A673 (cell line): Measurements from ENCODE around the gene PCK1. TPM values are rescaled to one million over a fixed set of nuclear protein-coding genes. Genes with fewer than 3 reads are reported as not detected.

Source experiments
- BruUV-seq: library from RNA; stranded (reverse); fragments of 400-500 nt; replicated peaks from 2 replicates; lab custom pipeline; 2021; lab: Mats Ljungman, UMichigan
- CTCF ChIA-PET: fragments of 300-600 bp; sonication (Branson Sonifier 250); formaldehyde crosslinking; loops from one replicate; lab custom pipeline; 2022; ENCODE audit warnings: antibody characterized with exemption; lab: Charles Lee
- POLR2A ChIA-PET: fragments of 300-600 bp; sonication (Branson Sonifier 250); formaldehyde crosslinking; loops from one replicate; lab custom pipeline; 2022; ENCODE audit warnings: antibody characterized with exemption; ENCODE audit not compliant: low non-redundant PET; lab: Charles Lee
- DNase-seq: peaks from one replicate; pipeline ENCODE4 v3.0.0-alpha.2; 2015; ENCODE audit warnings: low spot score
- H3K27ac ChIP-seq: fragments of 200-600 bp; sonication (generic); 2 replicates; pipeline ENCODE4 v1.5.1; 2016; ENCODE audit warnings: mixed run types, low read depth, mild to moderate bottlenecking, mixed read lengths, antibody characterized with exemption, low read length; ENCODE audit not compliant: poor library complexity, severe bottlenecking
- H3K27me3 ChIP-seq: fragments of 200-600 bp; sonication (generic); replicated peaks from 2 replicates; pipeline ENCODE4 v1.6.1; 2017; ENCODE audit warnings: mixed run types, low read depth, mild to moderate bottlenecking, mixed read lengths, antibody characterized with exemption, low read length; ENCODE audit not compliant: insufficient read depth, poor library complexity
- H3K36me3 ChIP-seq: fragments of 200-600 bp; sonication (generic); 2 replicates; pipeline ENCODE4 v1.6.1; 2016; ENCODE audit warnings: mixed run types, mild to moderate bottlenecking, mixed read lengths, antibody characterized with exemption, low read length; ENCODE audit not compliant: insufficient read depth, poor library complexity, severe bottlenecking
- H3K4me1 ChIP-seq: fragments of 200-600 bp; sonication (generic); 2 replicates; pipeline ENCODE4 v1.6.1; 2017; ENCODE audit warnings: mixed run types, mild to moderate bottlenecking, mixed read lengths, antibody characterized with exemption, low read length; ENCODE audit not compliant: insufficient read depth, poor library complexity, severe bottlenecking
- H3K4me3 ChIP-seq: fragments of 200-600 bp; sonication (generic); 2 replicates; pipeline ENCODE4 v1.5.1; 2016; ENCODE audit warnings: low read depth, mixed run types, mild to moderate bottlenecking, mixed read lengths, low read length; ENCODE audit not compliant: poor library complexity, severe bottlenecking
- H3K9me3 ChIP-seq: fragments of 200-600 bp; sonication (generic); 2 replicates; pipeline ENCODE4 v1.6.1; 2016; ENCODE audit warnings: mixed run types, low read depth, mild to moderate bottlenecking, mixed read lengths, antibody characterized with exemption, low read length; ENCODE audit not compliant: poor library complexity, severe bottlenecking
- EZH2 ChIP-seq: fragments of 200-600 bp; sonication (generic); IDR thresholded peaks from 2 replicates; pipeline ENCODE4 v1.6.1; 2017; ENCODE audit warnings: borderline replicate concordance, low read depth, mild to moderate bottlenecking, mixed read lengths, antibody characterized with exemption, low read length; ENCODE audit not compliant: poor library complexity, severe bottlenecking
- intact Hi-C: fragments of 100-400 bp; cut with micrococcal nuclease; formaldehyde crosslinking; loops from one replicate; pipeline ENCODE4 v1.10.0; 2022; ENCODE audit not compliant: unreplicated experiment
- total RNA-seq: library from RNA; stranded (reverse); gene quantifications from 2 replicates; pipeline ENCODE4 v1.2.3, GENCODE V29; 2021
- TF ChIP-seq, protein P1 (sequence below): fragments of 300-800, 200-600 bp; sonication (generic); conservative IDR thresholded peaks from 2 replicates; pipeline ENCODE4 v1.5.1; 2017; ENCODE audit warnings: low read depth, mild to moderate bottlenecking, antibody characterized with exemption, low read length, moderate library complexity, mixed read lengths

PCK1 gene
- total RNA-seq, 1 experiment from 2014 or later: not detected

DNA sequence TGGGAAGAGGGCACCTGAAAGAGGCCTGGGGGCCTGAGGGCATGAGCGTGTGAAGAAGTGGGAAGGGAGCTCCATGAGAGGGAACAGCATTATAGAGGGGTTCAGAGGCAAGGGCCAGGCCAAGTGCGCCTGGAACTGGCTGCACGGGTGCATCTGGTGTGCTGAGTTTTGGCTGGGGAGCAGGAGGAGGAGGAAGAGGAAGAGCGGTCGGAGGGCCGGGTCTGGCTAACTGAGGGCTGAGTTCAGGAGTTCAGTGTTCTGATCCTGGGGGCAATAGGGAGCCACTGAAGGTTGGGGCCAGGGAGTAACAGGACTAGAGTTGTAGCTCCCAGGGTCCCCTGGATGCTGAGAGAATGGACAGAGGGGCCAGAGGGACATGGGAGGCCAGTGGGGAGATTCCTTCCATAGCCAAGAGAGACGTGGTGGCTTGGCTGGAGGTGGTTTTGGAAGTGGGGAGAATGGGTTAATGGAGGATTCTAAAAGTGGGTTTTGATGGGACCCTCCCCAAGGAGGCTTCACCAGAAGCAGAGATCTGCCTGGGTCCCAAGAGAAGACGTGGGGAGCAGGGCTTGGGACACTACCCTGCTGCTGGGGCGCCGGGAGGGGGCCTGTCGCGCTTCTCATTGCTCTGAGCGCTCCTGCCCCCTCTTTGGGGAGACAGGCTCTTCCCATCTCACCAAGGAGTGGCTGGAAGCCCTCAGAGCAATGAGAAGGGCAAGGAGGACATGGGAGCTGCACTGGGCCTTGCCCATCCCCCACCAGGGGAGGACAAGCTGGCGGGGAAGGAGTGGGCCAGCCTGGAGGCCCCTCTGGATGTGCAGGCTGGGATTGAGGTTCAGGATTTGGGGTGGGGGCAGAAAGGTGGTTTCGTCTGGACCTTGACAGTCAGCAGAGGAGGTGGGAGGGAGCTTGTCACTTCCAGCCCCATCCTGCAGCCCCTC is 30.6 kb downstream of the PCK1 start:
- H3K36me3 ChIP-seq: no peaks in the 10 kb centered on the region
- no peak overlapping the region for H3K4me3 ChIP-seq
- no peaks in the 10 kb centered on the region for H3K4me1 ChIP-seq
- peaks cover 4% of the 10 kb centered on the region for H3K9me3 ChIP-seq
- no TSS peak for BruUV-seq
- no peaks in the 10 kb centered on the region for H3K27me3 ChIP-seq
- no peak for DNase-seq
- CTCF ChIA-PET: no interaction called here
- intact Hi-C loops: loop anchor here (5.0 kb wide), 1 partner anchor 209 kb away; no protein-coding TSS in a partner anchor
- POLR2A ChIA-PET: no interaction called here
- H3K27ac ChIP-seq: no peak overlapping the region
- TF ChIP-seq, protein P1, sequence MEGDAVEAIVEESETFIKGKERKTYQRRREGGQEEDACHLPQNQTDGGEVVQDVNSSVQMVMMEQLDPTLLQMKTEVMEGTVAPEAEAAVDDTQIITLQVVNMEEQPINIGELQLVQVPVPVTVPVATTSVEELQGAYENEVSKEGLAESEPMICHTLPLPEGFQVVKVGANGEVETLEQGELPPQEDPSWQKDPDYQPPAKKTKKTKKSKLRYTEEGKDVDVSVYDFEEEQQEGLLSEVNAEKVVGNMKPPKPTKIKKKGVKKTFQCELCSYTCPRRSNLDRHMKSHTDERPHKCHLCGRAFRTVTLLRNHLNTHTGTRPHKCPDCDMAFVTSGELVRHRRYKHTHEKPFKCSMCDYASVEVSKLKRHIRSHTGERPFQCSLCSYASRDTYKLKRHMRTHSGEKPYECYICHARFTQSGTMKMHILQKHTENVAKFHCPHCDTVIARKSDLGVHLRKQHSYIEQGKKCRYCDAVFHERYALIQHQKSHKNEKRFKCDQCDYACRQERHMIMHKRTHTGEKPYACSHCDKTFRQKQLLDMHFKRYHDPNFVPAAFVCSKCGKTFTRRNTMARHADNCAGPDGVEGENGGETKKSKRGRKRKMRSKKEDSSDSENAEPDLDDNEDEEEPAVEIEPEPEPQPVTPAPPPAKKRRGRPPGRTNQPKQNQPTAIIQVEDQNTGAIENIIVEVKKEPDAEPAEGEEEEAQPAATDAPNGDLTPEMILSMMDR: no peak
- TF ChIP-seq EZH2: no peak

DNA sequence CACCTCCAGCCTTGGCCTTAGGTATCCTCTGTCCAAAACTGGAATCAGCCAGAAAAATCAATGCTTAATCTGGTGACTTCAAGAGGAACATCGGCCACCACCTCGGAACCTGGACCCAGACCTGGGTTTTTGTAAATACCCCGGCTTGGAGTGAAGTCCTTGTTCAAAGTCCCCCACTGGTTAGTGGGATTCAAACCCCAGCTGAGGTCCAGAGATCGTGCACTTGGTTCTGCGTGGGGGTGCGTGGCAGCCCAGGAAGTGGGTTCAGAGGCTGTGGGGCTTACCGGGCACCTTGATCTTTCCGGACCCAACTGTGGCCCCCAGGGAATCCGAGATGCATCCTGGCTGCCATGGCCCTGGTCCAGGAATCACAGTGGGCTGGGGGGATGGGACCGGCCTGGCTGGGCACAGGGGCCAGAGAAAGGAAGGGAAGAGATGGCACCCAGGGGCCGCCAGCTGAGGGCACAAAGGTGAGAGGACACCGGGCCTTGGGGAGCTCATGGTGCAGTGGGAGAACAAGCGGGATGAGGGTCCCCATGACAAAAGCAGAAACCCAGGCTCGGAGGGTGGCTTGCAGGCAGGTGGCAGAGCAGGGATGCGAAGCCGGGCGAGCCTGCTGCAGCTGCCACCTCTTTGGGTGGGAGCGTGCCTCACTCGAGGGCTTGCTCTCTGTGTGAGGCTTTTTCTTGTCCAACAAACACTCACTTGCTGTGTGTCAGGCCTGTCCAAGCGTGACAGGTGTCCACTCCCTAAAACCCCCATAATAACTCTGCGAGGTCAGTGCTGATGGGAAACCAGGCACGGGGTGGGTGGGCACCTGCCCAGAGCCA is 31.6 kb downstream of the PCK1 start:
- CTCF ChIA-PET: interaction anchor here (0.7 kb wide), 1 partner anchor 79 kb away, joined by 3 read pairs; no protein-coding TSS in a partner anchor

More for the DNA sequence above, 31.6 kb downstream of the PCK1 start:
- no peak overlapping the region for H3K4me3 ChIP-seq
- BruUV-seq: no TSS peak
- peaks cover 4% of the 10 kb centered on the region for H3K9me3 ChIP-seq
- H3K4me1 ChIP-seq: no peaks in the 10 kb centered on the region
- no peaks in the 10 kb centered on the region for H3K36me3 ChIP-seq
- TF ChIP-seq, protein P1: no peak
- no peak for TF ChIP-seq EZH2
- H3K27me3 ChIP-seq: no peaks in the 10 kb centered on the region
- POLR2A ChIA-PET: no interaction called here
- no peak overlapping the region for H3K27ac ChIP-seq
- intact Hi-C loops: loop anchor here (5.0 kb wide), 1 partner anchor 210 kb away; no protein-coding TSS in a partner anchor
- DNase-seq: no peak
